ENCODE measurements around the gene GRIK3.

GRIK3 gene

GRCh38 chr1:36948606-36949005 is 85.7 kb downstream of the GRIK3 start:
- TF ChIP-seq TAF1 (IDR thresholded peaks at IDR 0.05; ENCODE audit: low read depth) (no peak), EGR1 (IDR thresholded peaks at IDR 0.05) (no peak), FOXM1 (IDR thresholded peaks at IDR 0.05; ENCODE audit: borderline replicate concordance, low read depth) (no peak), TEAD4 (IDR thresholded peaks at IDR 0.05) (no peak), CEBPB (IDR thresholded peaks at IDR 0.05) (no peak), TCF12 (IDR thresholded peaks at IDR 0.05; ENCODE audit: low read depth) (no peak), USF1 (IDR thresholded peaks at IDR 0.05) (no peak), MAX (IDR thresholded peaks at IDR 0.05) (no peak), RAD21 (IDR thresholded peaks at IDR 0.05; ENCODE audit: low read depth) (no peak), ZBTB7A (IDR thresholded peaks at IDR 0.05; ENCODE audit: low read depth) (no peak), NFIC (IDR thresholded peaks at IDR 0.05) (no peak), CREB1 (IDR thresholded peaks at IDR 0.05; ENCODE audit: low read depth) (no peak), EP300 (IDR thresholded peaks at IDR 0.05; ENCODE audit: borderline replicate concordance) (no peak), YY1 (IDR thresholded peaks at IDR 0.05; ENCODE audit: low read depth) (no peak)
- TF ChIP-seq, protein P1, sequence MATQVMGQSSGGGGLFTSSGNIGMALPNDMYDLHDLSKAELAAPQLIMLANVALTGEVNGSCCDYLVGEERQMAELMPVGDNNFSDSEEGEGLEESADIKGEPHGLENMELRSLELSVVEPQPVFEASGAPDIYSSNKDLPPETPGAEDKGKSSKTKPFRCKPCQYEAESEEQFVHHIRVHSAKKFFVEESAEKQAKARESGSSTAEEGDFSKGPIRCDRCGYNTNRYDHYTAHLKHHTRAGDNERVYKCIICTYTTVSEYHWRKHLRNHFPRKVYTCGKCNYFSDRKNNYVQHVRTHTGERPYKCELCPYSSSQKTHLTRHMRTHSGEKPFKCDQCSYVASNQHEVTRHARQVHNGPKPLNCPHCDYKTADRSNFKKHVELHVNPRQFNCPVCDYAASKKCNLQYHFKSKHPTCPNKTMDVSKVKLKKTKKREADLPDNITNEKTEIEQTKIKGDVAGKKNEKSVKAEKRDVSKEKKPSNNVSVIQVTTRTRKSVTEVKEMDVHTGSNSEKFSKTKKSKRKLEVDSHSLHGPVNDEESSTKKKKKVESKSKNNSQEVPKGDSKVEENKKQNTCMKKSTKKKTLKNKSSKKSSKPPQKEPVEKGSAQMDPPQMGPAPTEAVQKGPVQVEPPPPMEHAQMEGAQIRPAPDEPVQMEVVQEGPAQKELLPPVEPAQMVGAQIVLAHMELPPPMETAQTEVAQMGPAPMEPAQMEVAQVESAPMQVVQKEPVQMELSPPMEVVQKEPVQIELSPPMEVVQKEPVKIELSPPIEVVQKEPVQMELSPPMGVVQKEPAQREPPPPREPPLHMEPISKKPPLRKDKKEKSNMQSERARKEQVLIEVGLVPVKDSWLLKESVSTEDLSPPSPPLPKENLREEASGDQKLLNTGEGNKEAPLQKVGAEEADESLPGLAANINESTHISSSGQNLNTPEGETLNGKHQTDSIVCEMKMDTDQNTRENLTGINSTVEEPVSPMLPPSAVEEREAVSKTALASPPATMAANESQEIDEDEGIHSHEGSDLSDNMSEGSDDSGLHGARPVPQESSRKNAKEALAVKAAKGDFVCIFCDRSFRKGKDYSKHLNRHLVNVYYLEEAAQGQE (IDR thresholded peaks at IDR 0.05; ENCODE audit: low read depth): no peak

DNA sequence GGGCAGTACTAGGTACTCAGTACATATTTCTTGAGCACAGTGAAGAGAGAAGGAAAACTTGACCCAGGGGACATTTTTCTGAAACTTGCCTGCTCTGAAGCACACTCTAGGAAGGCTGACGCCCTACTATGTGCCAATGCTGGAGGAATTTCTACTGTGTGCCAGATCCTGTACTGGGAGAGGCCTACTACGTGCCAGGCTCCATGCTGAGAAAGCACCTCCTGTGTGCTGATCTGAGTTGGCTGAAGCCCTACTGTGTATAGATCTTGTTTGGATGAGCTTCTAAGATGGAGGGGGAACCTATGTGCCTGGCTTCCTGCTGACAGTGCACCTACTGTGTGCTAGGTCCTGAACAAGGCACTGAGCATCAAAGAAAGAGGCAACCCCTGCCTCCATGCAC is 86.2 kb downstream of the GRIK3 start:
- no peak for TF ChIP-seq ZBTB7A (IDR thresholded peaks at IDR 0.05; ENCODE audit: low read depth)
- no peak for TF ChIP-seq TEAD4 (IDR thresholded peaks at IDR 0.05)
- no peak for TF ChIP-seq YY1 (IDR thresholded peaks at IDR 0.05; ENCODE audit: low read depth)
- TF ChIP-seq TAF1 (IDR thresholded peaks at IDR 0.05; ENCODE audit: low read depth): no peak
- no peak for TF ChIP-seq CREB1 (IDR thresholded peaks at IDR 0.05; ENCODE audit: low read depth)
- TF ChIP-seq CEBPB (IDR thresholded peaks at IDR 0.05): no peak
- TF ChIP-seq, protein P1 (IDR thresholded peaks at IDR 0.05; ENCODE audit: low read depth): no peak
- no peak for TF ChIP-seq NFIC (IDR thresholded peaks at IDR 0.05)
- no peak for TF ChIP-seq TCF12 (IDR thresholded peaks at IDR 0.05; ENCODE audit: low read depth)
- TF ChIP-seq RAD21 (IDR thresholded peaks at IDR 0.05; ENCODE audit: low read depth): no peak
- no peak for TF ChIP-seq FOXM1 (IDR thresholded peaks at IDR 0.05; ENCODE audit: borderline replicate concordance, low read depth)

- TF ChIP-seq ZBTB7A (IDR thresholded peaks at IDR 0.05; ENCODE audit: low read depth) (no peak), EGR1 (IDR thresholded peaks at IDR 0.05) (no peak), TAF1 (IDR thresholded peaks at IDR 0.05; ENCODE audit: low read depth) (no peak), EP300 (IDR thresholded peaks at IDR 0.05; ENCODE audit: borderline replicate concordance) (no peak)
These were observed 86.9 kb downstream of the GRIK3 start for GRCh38 chr1:36947384-36947783.

DNA sequence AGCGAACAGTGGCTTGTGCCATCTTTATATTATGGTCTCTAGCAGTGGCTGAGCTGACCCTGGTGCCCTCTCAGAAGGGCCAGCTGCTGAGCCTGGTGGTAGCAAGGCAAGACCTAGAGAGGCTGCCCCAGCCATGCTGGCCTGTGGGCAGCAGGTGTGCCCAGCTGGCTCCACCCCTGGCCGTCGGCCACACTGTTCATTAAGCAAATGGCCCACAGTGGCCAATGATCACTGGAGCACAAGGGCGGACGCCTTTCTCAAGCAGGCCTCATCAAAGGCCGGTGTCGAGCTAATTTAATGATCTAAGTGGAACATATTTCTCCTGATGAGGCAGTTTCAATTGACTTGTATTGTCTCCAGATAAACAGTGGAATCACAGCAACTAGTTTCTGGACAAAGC is 89.4 kb downstream of the GRIK3 start:
- TF ChIP-seq NFIC (IDR thresholded peaks at IDR 0.05) (no peak), USF1 (IDR thresholded peaks at IDR 0.05) (no peak), EGR1 (IDR thresholded peaks at IDR 0.05) (no peak), EP300 (IDR thresholded peaks at IDR 0.05; ENCODE audit: borderline replicate concordance) (no peak), MAX (IDR thresholded peaks at IDR 0.05) (no peak), RAD21 (IDR thresholded peaks at IDR 0.05; ENCODE audit: low read depth) (no peak), TEAD4 (IDR thresholded peaks at IDR 0.05) (no peak), YY1 (IDR thresholded peaks at IDR 0.05; ENCODE audit: low read depth) (no peak), TCF12 (IDR thresholded peaks at IDR 0.05; ENCODE audit: low read depth) (no peak), FOXM1 (IDR thresholded peaks at IDR 0.05; ENCODE audit: borderline replicate concordance, low read depth) (no peak), CEBPB (IDR thresholded peaks at IDR 0.05) (no peak)

- TF ChIP-seq NFIC (IDR thresholded peaks at IDR 0.05): no peak
- no peak for TF ChIP-seq EP300 (IDR thresholded peaks at IDR 0.05; ENCODE audit: borderline replicate concordance)
- TF ChIP-seq TAF1 (IDR thresholded peaks at IDR 0.05; ENCODE audit: low read depth): no peak
- TF ChIP-seq FOXM1 (IDR thresholded peaks at IDR 0.05; ENCODE audit: borderline replicate concordance, low read depth): no peak
- TF ChIP-seq TCF12 (IDR thresholded peaks at IDR 0.05; ENCODE audit: low read depth): no peak
- no peak for TF ChIP-seq CEBPB (IDR thresholded peaks at IDR 0.05)
- no peak for TF ChIP-seq EGR1 (IDR thresholded peaks at IDR 0.05)
- TF ChIP-seq YY1 (IDR thresholded peaks at IDR 0.05; ENCODE audit: low read depth): no peak
- no peak for TF ChIP-seq MAX (IDR thresholded peaks at IDR 0.05)
- TF ChIP-seq ZBTB7A (IDR thresholded peaks at IDR 0.05; ENCODE audit: low read depth): no peak
- no peak for TF ChIP-seq CREB1 (IDR thresholded peaks at IDR 0.05; ENCODE audit: low read depth)
- TF ChIP-seq TEAD4 (IDR thresholded peaks at IDR 0.05): no peak
- no peak for TF ChIP-seq RAD21 (IDR thresholded peaks at IDR 0.05; ENCODE audit: low read depth)
- TF ChIP-seq USF1 (IDR thresholded peaks at IDR 0.05): no peak
These were observed 92.2 kb downstream of the GRIK3 start for GRCh38 chr1:36942148-36942547.
